SHP77 (cell line): ENCODE results near the gene OR13A1.
"Not testable (repeated sequence)": the region's sequence is repeated elsewhere in the genome, so short reads cannot be mapped to it uniquely, and the experiment has no call there.

Experiments
- DNase-seq, 2 experiments: peaks; one replicate each; lab custom pipeline; 2025; lab: John Stamatoyannopoulos, UW

OR13A1 gene

DNA sequence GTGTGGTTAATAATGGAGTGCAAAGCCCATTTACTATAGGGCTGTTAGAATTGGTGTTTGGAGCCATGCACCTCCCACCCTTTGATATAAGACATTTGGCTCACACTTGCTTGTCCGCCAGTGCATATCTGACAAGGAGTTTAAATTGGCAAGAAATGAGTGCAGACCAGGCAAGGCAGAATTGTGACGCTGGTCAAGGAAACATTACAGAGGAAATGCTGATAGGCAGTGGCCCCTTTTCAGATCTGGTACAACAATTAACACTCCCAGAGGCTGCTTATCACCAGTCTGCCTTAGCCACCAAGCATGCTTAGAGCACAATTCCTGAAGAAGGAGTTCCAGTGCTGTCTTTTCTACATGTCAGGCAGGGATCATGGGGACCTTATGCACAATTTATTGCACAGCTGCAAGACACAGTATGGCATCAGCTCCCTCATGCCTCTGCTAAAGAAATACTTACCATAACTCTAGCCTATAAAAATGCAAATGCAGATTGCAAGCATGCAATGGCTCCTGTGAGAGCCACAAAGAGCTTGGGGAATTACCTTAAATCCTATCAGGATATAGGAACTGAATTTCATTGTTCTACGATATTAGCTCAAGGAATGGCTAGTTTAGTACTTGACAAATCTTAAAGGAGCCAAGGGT lies 35.2 kb downstream of the OR13A1 start:
- no peak for DNase-seq

DNA sequence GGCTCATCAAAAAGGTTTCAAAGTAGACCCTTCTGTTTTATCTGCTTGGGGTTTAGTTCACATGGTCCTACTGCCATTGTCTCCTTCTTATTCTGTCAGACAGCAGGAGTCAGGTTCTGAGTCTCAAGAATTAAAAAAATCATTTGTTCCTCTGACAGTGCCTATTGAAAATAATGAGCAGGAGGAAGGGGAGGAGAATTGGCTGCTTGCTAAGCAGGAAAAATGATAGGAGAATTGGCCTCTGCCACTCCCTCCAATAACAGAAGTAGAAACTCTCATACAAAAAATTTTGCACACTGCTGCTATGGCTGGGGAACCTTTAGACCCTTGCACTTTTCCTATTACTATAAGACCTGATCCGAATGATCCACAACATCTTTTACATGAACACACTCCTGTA lies 35.7 kb downstream of the OR13A1 start:
- no peak for DNase-seq

DNA sequence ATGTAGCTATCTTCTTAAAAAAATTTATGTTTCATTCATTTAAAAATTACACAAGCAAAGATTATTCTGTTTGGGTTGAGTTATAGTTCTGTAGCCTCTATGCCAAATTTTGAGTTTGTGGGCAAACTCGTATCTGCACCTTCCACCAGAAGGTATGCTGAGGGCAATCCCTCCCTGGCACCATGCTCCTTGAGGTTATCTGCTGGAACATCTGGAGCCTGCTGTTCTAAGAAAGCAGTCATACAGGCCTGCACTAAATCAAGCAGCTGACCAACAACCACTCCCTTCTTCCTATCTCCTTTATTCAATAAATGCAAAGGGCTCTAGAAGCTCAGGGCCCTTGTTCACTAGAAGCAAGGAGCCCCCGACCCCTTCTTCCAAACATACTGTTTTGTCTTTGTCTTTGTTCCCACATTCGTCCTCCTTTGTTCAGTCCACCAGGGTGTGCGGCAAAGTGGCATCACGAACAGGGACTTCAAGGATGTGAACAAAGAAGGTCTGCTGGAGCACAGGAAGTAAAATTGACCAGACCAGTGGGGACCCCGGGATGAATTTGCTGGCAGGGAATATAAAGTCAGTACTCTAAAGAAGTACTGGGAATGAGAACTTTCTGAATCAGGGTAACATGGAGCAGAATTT lies 36.4 kb downstream of the OR13A1 start:
- DNase-seq = no peak

DNA sequence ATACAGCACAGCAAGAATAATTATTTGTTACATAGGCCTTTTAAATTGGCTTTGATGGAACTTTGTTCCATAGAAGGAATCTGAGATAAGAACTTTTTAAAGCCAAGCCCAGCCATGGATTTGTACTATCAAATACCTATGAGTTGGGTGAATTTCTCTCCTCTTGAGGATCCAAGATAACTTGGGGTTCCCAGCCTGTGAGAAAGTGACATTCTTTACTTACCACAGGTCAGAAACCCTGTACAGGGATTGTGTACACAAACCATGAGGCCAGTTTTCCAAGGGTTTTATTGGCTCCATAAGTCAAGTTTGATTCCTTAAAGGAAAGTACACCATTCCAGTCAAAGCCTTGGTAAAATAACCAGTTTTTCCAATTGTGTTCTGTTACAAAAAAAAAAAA lies 39.3 kb downstream of the OR13A1 start:
- DNase-seq = not testable (repeated sequence)

DNA sequence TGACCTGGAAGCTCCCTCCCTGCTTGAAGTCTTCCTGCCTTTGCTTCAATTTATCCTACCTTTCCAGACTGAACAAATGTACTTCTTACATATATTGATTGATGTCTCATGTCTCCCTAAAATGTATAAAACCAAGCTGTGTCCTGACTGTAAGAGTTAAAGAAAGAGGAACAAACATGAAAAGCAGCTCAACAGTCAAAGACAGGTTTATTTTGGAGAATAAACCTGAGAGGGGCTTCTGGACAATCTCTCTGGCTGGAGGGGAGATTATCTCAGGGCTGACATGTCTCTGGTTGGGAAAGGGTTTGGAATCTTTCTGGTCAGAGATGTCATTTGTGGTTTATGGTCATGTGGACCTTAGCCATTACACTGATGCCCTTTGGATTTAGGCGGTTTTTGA lies 41.0 kb downstream of the OR13A1 start:
- DNase-seq = no peak

DNA sequence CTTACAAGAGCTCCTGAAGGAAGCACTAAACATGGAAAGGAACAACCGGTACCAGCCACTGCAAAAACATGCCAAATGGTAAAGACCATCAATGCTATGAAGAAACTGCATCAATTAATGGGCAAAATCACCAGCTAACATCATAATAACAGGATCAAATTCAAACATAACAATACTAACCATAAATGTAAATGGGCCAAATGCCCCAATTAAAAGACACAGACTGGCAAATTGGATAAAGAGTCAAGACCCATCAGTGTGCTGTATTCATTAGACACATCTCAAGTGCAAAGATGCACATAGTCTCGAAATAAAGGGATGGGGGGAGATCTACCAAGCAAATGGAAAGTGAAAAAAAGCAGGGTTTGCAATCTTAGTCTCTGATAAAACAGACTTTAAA lies 47.6 kb downstream of the OR13A1 start:
- DNase-seq = not testable (repeated sequence)

DNA sequence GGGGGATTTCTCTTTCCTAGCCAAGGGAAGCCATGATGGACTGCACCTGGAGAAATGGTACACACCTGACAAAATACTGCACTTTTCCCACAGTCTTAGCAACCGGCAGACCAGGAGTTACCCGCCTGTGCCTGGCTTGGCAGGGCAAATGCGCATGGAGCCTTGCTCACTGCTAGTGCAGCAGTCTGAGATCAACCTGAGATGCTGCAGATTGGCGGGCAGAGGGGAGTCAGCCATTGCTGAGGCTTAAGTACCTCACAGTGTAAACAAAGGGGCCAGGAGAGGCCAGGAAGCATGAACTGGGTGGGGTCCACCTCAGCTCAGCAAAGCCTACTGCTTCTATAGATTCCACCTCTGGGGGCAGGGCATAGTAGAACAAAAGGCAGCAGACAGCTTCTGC lies 49.4 kb downstream of the OR13A1 start:
- no peak for DNase-seq

DNA sequence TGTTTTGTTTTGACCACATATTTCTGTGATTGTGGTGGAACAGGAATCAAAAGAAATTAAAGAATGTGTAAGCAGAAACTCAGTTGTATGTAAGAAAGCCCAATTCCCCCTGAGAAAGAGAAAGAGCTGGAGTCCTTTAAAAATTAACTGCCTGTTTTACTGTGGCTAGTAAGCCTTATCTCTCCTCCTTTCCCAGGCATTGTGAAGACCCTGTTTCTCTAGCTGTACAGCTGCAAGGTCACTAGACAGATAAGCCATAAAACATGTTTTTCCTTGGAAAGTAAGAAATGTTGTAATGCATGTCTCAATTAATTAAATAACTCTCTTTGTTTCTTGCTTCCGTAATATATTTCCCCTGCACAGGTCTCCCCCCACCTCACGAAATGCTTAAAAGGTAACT lies 53.5 kb downstream of the OR13A1 start:
- no peak for DNase-seq

DNA sequence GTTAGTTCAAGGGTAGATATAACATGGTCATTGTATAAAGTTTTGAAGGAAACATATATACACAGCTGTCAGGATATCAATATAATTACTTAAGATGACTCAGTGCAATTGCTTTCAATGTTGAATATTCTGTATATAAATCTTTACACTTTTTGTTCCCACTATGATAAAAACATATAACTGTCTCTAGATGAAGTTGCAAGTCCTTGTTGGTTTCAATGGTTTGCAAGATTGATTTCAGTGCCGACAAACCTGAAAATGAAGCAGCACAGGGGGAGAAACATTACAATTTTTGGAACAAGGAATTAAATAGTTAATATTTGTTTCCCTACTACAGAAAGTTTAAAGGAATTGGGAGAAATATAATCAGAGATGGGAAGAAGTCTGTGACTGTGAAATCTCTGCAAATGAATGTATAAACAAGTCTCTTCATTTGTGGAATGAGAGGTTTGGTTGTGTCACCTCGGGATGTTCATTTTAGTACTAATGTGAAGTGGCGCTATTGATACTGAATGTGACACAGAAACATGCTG lies 54.1 kb downstream of the OR13A1 start:
- DNase-seq = no peak

DNA sequence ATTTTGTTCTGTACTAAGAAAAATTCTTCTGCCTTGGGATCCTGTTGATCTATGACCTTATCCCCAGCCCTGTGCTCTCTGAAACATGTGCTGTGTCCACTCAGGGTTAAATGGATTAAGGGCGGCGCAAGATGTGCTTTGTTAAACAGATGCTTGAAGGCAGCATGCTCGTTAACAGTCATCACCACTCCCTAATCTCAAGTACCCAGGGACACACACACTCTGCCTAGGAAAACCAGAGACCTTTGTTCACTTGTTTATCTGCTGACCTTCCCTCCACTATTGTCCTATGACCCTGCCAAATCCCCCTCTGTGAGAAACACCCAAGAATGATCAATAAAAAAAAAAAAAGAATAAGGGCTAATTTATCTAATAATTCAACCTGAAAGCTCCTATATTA lies 54.8 kb downstream of the OR13A1 start:
- not testable (repeated sequence) for DNase-seq

DNA sequence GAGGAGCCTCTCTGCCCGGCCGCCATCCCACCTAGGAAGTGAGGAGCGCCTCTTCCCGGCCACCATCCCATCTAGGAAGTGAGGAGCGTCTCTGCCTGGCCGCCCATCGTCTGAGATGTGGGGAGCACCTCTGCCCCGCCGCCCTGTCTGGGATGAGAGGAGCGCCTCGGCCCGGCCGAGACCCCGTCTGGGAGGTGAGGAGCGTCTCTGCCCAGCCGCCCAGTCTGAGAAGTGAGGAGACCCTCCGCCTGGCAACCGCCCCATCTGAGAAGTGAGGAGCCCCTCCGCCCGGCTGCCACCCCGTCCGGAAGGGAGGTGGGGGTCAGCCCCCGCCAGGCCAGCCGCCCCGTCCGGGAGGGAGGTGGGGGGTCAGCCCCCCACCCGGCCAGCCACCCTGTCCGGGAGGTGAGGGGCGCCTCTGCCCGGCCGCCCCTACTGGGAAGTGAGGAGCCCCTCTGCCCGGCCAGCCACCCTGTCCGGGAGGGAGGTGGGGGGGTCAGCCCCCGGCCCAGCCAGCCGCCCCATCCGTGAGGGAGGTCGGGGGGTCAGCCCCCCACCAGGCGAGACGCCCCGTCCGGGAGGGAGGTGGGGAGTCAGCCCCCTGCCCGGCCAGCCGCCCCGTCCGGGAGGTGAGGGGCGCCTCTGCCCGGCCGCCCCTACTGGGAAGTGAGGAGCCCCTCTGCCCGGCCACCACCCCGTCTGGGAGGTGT lies 55.5 kb downstream of the OR13A1 start:
- DNase-seq = not testable (repeated sequence)

DNA sequence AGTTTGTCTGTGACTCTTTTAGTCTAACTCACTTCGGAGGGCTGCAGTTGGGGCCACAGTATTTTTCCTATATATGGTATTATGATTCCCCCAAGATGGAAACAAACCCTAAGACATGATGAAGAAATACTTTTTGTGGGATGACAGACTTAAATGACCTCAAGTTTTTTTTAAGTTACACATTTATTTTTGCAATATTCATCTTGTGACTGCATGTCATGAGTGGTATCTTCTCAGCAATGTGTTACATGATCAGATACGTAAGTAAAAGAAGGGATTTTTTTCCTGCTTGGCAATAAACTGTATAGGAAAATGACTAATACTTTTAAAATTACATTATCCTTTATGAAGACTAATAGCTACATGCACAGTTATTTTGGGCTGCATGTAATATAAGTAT lies 57.8 kb downstream of the OR13A1 start:
- no peak for DNase-seq

DNA sequence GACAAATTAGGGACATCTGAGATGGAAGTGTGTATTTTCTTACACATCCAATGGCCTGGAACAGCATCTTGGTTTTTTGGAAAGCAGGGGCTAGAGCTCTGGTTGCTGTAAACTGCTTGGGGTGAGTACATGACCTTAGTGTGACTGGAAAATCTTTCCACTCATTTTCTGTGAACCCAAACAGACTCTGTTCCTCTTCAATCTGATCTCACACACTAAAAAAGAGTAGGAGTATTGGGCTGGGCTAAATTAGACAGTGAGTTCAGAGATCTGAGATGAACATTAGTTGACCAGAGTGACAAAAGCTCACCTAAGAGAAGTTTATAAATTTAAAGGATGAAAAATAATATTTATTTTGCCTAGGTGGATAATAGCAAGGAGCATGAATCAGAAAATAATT lies 59.2 kb downstream of the OR13A1 start:
- DNase-seq = no peak

DNA sequence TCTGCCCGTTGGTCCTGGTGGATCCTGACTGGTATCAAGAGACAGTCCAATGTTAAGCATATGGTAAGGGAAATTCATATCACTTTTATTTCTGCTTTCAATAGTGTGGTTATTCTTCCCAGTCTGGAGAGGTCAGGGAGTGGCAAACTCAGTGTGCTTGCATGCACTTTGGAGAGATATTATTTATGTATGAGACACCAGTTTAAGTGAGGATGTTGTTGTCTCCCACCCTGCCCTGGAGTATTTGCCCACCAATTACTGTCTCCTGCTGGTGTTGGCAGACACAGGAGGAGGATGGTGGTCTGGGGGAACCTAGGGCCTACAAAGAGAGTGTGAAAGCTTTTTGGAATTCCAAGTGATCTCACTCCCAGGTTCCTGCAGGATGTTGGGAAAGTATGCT lies 59.7 kb downstream of the OR13A1 start:
- no peak for DNase-seq

DNA sequence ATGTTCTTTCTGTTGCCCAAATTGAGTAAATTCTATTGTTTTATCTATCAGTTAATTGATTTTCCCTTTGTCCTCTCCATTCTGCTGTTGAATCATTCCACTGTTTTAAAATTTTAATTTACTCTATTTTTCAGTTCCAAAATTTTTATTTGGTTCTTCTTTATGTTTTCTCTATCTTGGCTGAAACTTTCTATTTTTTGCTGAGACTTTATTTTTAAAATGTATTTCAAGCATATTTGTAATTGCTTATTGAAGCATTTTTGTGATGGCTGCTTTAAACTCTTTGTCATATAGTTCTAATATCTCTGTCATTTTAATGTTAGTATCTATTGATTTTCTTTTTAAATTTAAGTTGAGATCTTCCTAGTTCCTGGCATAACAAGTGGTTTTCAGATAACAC lies 60.5 kb downstream of the OR13A1 start:
- DNase-seq = no peak

DNA sequence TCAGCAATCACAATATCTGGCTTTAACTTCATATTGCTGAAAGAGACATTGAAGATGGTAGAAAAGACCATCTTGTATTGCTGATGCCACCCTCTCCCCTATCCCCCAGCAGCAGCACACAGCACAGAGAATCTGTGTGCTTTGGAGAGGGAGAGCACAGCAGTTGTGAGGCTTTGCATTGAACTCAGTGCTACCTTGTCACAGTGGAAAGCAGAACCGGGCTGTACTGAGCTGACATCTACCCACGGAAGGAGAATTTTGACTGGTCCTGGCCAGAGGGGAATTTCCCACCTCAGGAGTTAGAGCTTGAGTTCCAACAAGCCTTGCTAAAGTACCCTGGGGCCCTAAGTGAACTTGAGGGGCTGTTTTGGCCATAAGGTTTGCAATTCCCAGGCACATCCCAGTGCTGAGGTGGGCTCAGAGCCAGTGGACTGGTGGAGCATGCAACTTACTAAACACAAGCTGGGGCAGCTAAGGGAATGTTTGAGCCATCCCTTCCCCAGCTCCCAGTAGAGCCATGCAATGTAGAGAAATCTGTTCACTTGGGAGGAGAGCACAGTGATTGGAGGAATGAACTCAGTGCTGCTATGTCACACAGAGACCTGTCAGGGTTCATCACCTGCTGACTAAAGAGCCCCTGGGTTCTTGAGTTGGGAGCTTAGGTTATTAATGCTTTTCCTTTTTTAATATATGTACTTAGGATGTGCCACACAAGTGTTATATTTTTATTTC lies 62.1 kb downstream of the OR13A1 start:
- DNase-seq = no peak
